Karpas-422 (cell line): ENCODE measurements around the gene C2orf81. TPM values are rescaled to one million over a fixed set of nuclear protein-coding genes. Genes with fewer than 3 reads are reported as not detected.

Experiments
- DNase-seq: peaks from one replicate; pipeline ENCODE4 v3.0.0-alpha.2; 2015
- H2AFZ ChIP-seq: fragments of 200-600 bp; sonication (generic); 2 replicates; pipeline ENCODE4 v1.6.1; 2014; ENCODE audit warnings: antibody characterized with exemption, low read length, mixed read lengths
- H3K27ac ChIP-seq: fragments of 200-600 bp; sonication (generic); 2 replicates; pipeline ENCODE4 v1.5.1; 2014; ENCODE audit warnings: mild to moderate bottlenecking, low read length, moderate library complexity
- H3K27me3 ChIP-seq: fragments of 200-600 bp; sonication (generic); 2 replicates; pipeline ENCODE4 v1.6.1; 2014; ENCODE audit warnings: low read length, mixed read lengths
- H3K36me3 ChIP-seq: fragments of 200-600 bp; sonication (generic); 2 replicates; pipeline ENCODE4 v1.6.1; 2014; ENCODE audit warnings: low read length, mixed read lengths; ENCODE audit not compliant: insufficient read depth
- H3K4me1 ChIP-seq: fragments of 200-600 bp; sonication (generic); 2 replicates; pipeline ENCODE4 v1.6.1; 2014; ENCODE audit warnings: mild to moderate bottlenecking, low read length, mixed read lengths
- H3K4me2 ChIP-seq: fragments of 200-600 bp; sonication (generic); 2 replicates; pipeline ENCODE4 v1.6.1; 2014; ENCODE audit warnings: low read length, low read depth, mild to moderate bottlenecking; ENCODE audit not compliant: poor library complexity, severe bottlenecking
- H3K4me3 ChIP-seq: fragments of 200-600 bp; sonication (generic); 2 replicates; pipeline ENCODE4 v1.5.1; 2014; ENCODE audit warnings: mild to moderate bottlenecking, antibody characterized with exemption, low read length, mixed read lengths
- H3K79me2 ChIP-seq: fragments of 200-600 bp; sonication (generic); 2 replicates; pipeline ENCODE4 v1.6.1; 2014; ENCODE audit warnings: mild to moderate bottlenecking, low read length, mixed read lengths
- H3K9ac ChIP-seq: fragments of 200-600 bp; sonication (generic); 2 replicates; pipeline ENCODE4 v1.6.0; 2014; ENCODE audit warnings: low read length
- H3K9me2 ChIP-seq: fragments of 200-600 bp; sonication (generic), shearing (Covaris generic); replicated peaks from 2 replicates; pipeline ENCODE4 v1.6.0; 2014; ENCODE audit warnings: mild to moderate bottlenecking, low read length, moderate library complexity; ENCODE audit not compliant: insufficient read depth
- H3K9me3 ChIP-seq: fragments of 300-700, 200-600 bp; sonication (generic); 2 replicates; pipeline ENCODE4 v1.6.1; 2014; ENCODE audit warnings: low read length, mixed read lengths
- H4K20me1 ChIP-seq: fragments of 200-600 bp; sonication (generic); 2 replicates; pipeline ENCODE4 v1.6.1; 2014; ENCODE audit warnings: mild to moderate bottlenecking, antibody characterized with exemption, low read length, low read depth; ENCODE audit not compliant: insufficient read depth
- total RNA-seq: library from RNA; depleted of rRNA; stranded (reverse); fragments of >200 nt; shearing (Covaris generic); gene quantifications from 2 replicates; pipeline ENCODE4 v1.2.3, GENCODE V29; 2014; ENCODE audit warnings: low replicate concordance

C2orf81 gene
- total RNA-seq, 1 experiment from 2014 or later: 3.8 TPM

- Histone ChIP-seq H4K20me1 (peaks cover 3% of the 10 kb centered on the region; the same call in 1 of the 2 replicates), H3K9me3 (no peaks in the 10 kb centered on the region), H3K27ac (no peak overlapping the region), H3K9ac (no peak overlapping the region), H3K4me1 (peaks cover 12% of the 10 kb centered on the region), H2AFZ (no peak overlapping the region), H3K4me3 (no peak overlapping the region), H3K79me2 (peaks cover 96% of the 10 kb centered on the region), H3K4me2 (no peak overlapping the region), H3K27me3 (no peaks in the 10 kb centered on the region), H3K9me2 (no peaks in the 10 kb centered on the region), H3K36me3 (peaks cover 14% of the 10 kb centered on the region; the same call in 1 of the 2 replicates)
- no peak for DNase-seq
Measured at GRCh38 chr2:74384051-74384450, 37.4 kb downstream of the C2orf81 start.

- no peak overlapping the region for H3K4me3 ChIP-seq
- peaks cover 14% of the 10 kb centered on the region; the same call in 1 of the 2 replicates for H3K36me3 ChIP-seq
- H3K79me2 ChIP-seq: peaks cover 93% of the 10 kb centered on the region
- peaks cover 9% of the 10 kb centered on the region; the same call in 1 of the 2 replicates for H3K4me1 ChIP-seq
- H3K27me3 ChIP-seq: no peaks in the 10 kb centered on the region
- H3K9me3 ChIP-seq: no peaks in the 10 kb centered on the region
- peaks cover 3% of the 10 kb centered on the region; the same call in 1 of the 2 replicates for H4K20me1 ChIP-seq
- no peak for DNase-seq
- no peak overlapping the region for H3K27ac ChIP-seq
- H3K9ac ChIP-seq: no peak overlapping the region
- H3K4me2 ChIP-seq: no peak overlapping the region
- no peak overlapping the region for H2AFZ ChIP-seq
- H3K9me2 ChIP-seq: no peaks in the 10 kb centered on the region
Measured at GRCh38 chr2:74383254-74383653, 38.2 kb downstream of the C2orf81 start.

GRCh38 chr2:74381751-74382150 lies 39.7 kb downstream of the C2orf81 start:
- Histone ChIP-seq H3K9me2 (no peaks in the 10 kb centered on the region), H3K9ac (no peak overlapping the region), H3K36me3 (peaks cover 20% of the 10 kb centered on the region; the same call in 1 of the 2 replicates), H3K4me3 (no peak overlapping the region), H3K27ac (no peak overlapping the region), H3K4me2 (no peak overlapping the region), H3K79me2 (peaks cover 82% of the 10 kb centered on the region), H3K9me3 (no peaks in the 10 kb centered on the region), H2AFZ (no peak overlapping the region), H3K27me3 (no peaks in the 10 kb centered on the region), H3K4me1 (peaks cover 9% of the 10 kb centered on the region; the same call in 1 of the 2 replicates), H4K20me1 (peaks cover 3% of the 10 kb centered on the region; the same call in 1 of the 2 replicates)
- DNase-seq: no peak

GRCh38 chr2:74379851-74380789 lies 41.3 kb downstream of the C2orf81 start, which contains the start of gene DCTN1:
Gene DCTN1, minus strand, starts transcription at chr2:74380311. Its CDS starts 274 bp downstream, at chr2:74380037.
- Histone ChIP-seq H4K20me1 (peaks cover 3% of the 10 kb centered on the region; the same call in 1 of the 2 replicates), H3K79me2 (peaks cover 66% of the 10 kb centered on the region), H2AFZ (no peak within 1 kb of the TSS), H3K27me3 (no peaks in the 10 kb centered on the region), H3K4me3 (no peak within 1 kb of the TSS), H3K9me2 (no peaks in the 10 kb centered on the region), H3K4me1 (peaks cover 9% of the 10 kb centered on the region; the same call in 1 of the 2 replicates), H3K9me3 (no peaks in the 10 kb centered on the region), H3K9ac (no peak within 1 kb of the TSS), H3K27ac (no peak within 1 kb of the TSS), H3K4me2 (no peak within 1 kb of the TSS), H3K36me3 (peaks cover 20% of the 10 kb centered on the region; the same call in 1 of the 2 replicates)
- peak; percentile 55 for DNase-seq

- H3K4me1 ChIP-seq: peaks cover 12% of the 10 kb centered on the region
- no peak for DNase-seq
- no peak overlapping the region for H3K4me2 ChIP-seq
- H3K36me3 ChIP-seq: peaks cover 9% of the 10 kb centered on the region; the same call in 1 of the 2 replicates
- H3K27me3 ChIP-seq: no peaks in the 10 kb centered on the region
- no peaks in the 10 kb centered on the region; the same call in 1 of the 2 replicates for H4K20me1 ChIP-seq
- H3K9ac ChIP-seq: no peak overlapping the region
- H3K9me2 ChIP-seq: no peaks in the 10 kb centered on the region
- no peak overlapping the region for H2AFZ ChIP-seq
- no peaks in the 10 kb centered on the region for H3K9me3 ChIP-seq
- no peak overlapping the region for H3K27ac ChIP-seq
- H3K4me3 ChIP-seq: no peak overlapping the region
- H3K79me2 ChIP-seq: peaks cover 45% of the 10 kb centered on the region
Measured at GRCh38 chr2:74378007-74378406, 43.4 kb downstream of the C2orf81 start.

- H3K36me3 ChIP-seq: peaks cover 6% of the 10 kb centered on the region; the same call in 1 of the 2 replicates
- H3K4me3 ChIP-seq: no peak overlapping the region
- H3K27ac ChIP-seq: no peak overlapping the region
- H3K9ac ChIP-seq: no peak overlapping the region
- no peaks in the 10 kb centered on the region for H3K9me3 ChIP-seq
- H2AFZ ChIP-seq: no peak overlapping the region
- H3K9me2 ChIP-seq: no peaks in the 10 kb centered on the region
- no peak for DNase-seq
- H3K4me2 ChIP-seq: no peak overlapping the region
- peaks cover 12% of the 10 kb centered on the region for H3K4me1 ChIP-seq
- peaks cover 27% of the 10 kb centered on the region for H3K79me2 ChIP-seq
- peaks cover 3% of the 10 kb centered on the region; the same call in 1 of the 2 replicates for H4K20me1 ChIP-seq
- H3K27me3 ChIP-seq: no peaks in the 10 kb centered on the region
Measured at GRCh38 chr2:74375838-74376237, 45.6 kb downstream of the C2orf81 start.

- peak; percentile 61 for DNase-seq
- H4K20me1 ChIP-seq: 0 out of 2 replicates have a peak, but pooled peaks cover 3% of the 10 kb centered on the region
- H3K9ac ChIP-seq: no peak overlapping the region
- no peaks in the 10 kb centered on the region for H3K9me2 ChIP-seq
- H3K4me3 ChIP-seq: no peak overlapping the region
- no peaks in the 10 kb centered on the region for H3K27me3 ChIP-seq
- no peaks in the 10 kb centered on the region for H3K9me3 ChIP-seq
- H3K36me3 ChIP-seq: peaks cover 14% of the 10 kb centered on the region; the same call in 1 of the 2 replicates
- no peak overlapping the region for H3K4me2 ChIP-seq
- no peak overlapping the region for H3K27ac ChIP-seq
- H2AFZ ChIP-seq: no peak overlapping the region
- peaks cover 4% of the 10 kb centered on the region; the same call in 1 of the 2 replicates for H3K4me1 ChIP-seq
- peaks cover 15% of the 10 kb centered on the region for H3K79me2 ChIP-seq
Measured at GRCh38 chr2:74374509-74375205, 46.8 kb downstream of the C2orf81 start.
